Measurements from ENCODE around the gene HOMER2. TPM values are rescaled to one million over a fixed set of nuclear protein-coding genes. Genes with fewer than 3 reads are reported as not detected.
"Not testable (repeated sequence)": the region's sequence is repeated elsewhere in the genome, so short reads cannot be mapped to it uniquely, and the experiment has no call there.

HOMER2 gene
- total and polyA plus RNA-seq, 10 donors = 2.1 to 24.3 (median 11.7) TPM

- Histone ChIP-seq H3K36me3 (no peaks in the 10 kb centered on the region), H3K27me3 (replicated peaks in 1 of 7) (peaks cover 0 to 6% (median 0%) of the 10 kb centered on the region in 7 donors), H3K4me1 (peaks cover 0 to 15% (median 0%) of the 10 kb centered on the region in 6 donors), H3K27ac (no peak overlapping the region), H3K4me3 (no peak overlapping the region), H3K9me3 (no peaks in the 10 kb centered on the region)
- WGBS, 5 donors = 52 to 71% (median 55%) methylated on average over 5 of the region's 5 CpGs
- TF ChIP-seq POLR2AphosphoS5 (IDR thresholded peaks at IDR 0.05) = no peak
- no peak for TF ChIP-seq CTCF (IDR thresholded peaks at IDR 0.05 in 8 of 11, conservative IDR thresholded peaks at IDR 0.05 in 3 of 11)
- TF ChIP-seq POLR2A (IDR thresholded peaks at IDR 0.05) = no peak
- intact Hi-C loops (cut with DNase I; ENCODE audit: low total_unique reads) = no loop called here
- no peak for DNase-seq
Measured at GRCh38 chr15:82944821-82945220, 7.7 kb downstream of the HOMER2 start.

- DNase-seq = no peak
- intact Hi-C loops (cut with DNase I; ENCODE audit: low total_unique reads) = no loop called here
- H3K36me3 ChIP-seq = no peaks in the 10 kb centered on the region
- H3K27ac ChIP-seq = no peak overlapping the region
- TF ChIP-seq POLR2AphosphoS5 (IDR thresholded peaks at IDR 0.05) = no peak
- no peak overlapping the region for H3K4me3 ChIP-seq
- no peaks in the 10 kb centered on the region for H3K27me3 ChIP-seq (replicated peaks in 1 of 7)
- WGBS, 5 donors = 84 to 93% (median 87%) methylated on average over 5 of the region's 5 CpGs
- peaks cover 0 to 15% (median 0%) of the 10 kb centered on the region in 6 donors for H3K4me1 ChIP-seq
- no peaks in the 10 kb centered on the region for H3K9me3 ChIP-seq
Measured at GRCh38 chr15:82944056-82944455, 8.5 kb downstream of the HOMER2 start.

GRCh38 chr15:82943176-82943575 lies 9.3 kb downstream of the HOMER2 start:
- Histone ChIP-seq H3K4me3 (no peak overlapping the region), H3K36me3 (no peaks in the 10 kb centered on the region), H3K27ac (no peak overlapping the region), H3K27me3 (replicated peaks in 1 of 7) (no peaks in the 10 kb centered on the region), H3K9me3 (no peaks in the 10 kb centered on the region), H3K4me1 (peaks cover 0 to 15% (median 0%) of the 10 kb centered on the region in 6 donors)
- DNase-seq = peak; percentile 9
- TF ChIP-seq CTCF (IDR thresholded peaks at IDR 0.05 in 8 of 11, conservative IDR thresholded peaks at IDR 0.05 in 3 of 11) (no peak), POLR2AphosphoS5 (IDR thresholded peaks at IDR 0.05) (no peak), POLR2A (IDR thresholded peaks at IDR 0.05) (no peak)
- 70 to 88% (median 85%) methylated on average over 3 of the region's 3 CpGs for WGBS, 5 donors
- intact Hi-C loops (cut with DNase I; ENCODE audit: low total_unique reads) = no loop called here

- H3K27me3 ChIP-seq (replicated peaks in 1 of 7) = no peaks in the 10 kb centered on the region
- no peak overlapping the region for H3K4me3 ChIP-seq
- TF ChIP-seq CTCF (IDR thresholded peaks at IDR 0.05 in 8 of 11, conservative IDR thresholded peaks at IDR 0.05 in 3 of 11) = no peak
- TF ChIP-seq POLR2AphosphoS5 (IDR thresholded peaks at IDR 0.05) = no peak
- TF ChIP-seq POLR2A (IDR thresholded peaks at IDR 0.05) = no peak
- H3K27ac ChIP-seq = no peak overlapping the region
- no peaks in the 10 kb centered on the region for H3K36me3 ChIP-seq
- H3K9me3 ChIP-seq = no peaks in the 10 kb centered on the region
- intact Hi-C loops (cut with DNase I; ENCODE audit: low total_unique reads) = no loop called here
- peak; percentile 10 for DNase-seq
- H3K4me1 ChIP-seq = peaks cover 0 to 15% (median 0%) of the 10 kb centered on the region in 6 donors
- 78 to 91% (median 89%) methylated on average over 8 of the region's 8 CpGs for WGBS, 5 donors
Measured at GRCh38 chr15:82942691-82943090, 9.8 kb downstream of the HOMER2 start.

GRCh38 chr15:82939678-82940077 lies 12.8 kb downstream of the HOMER2 start:
- H3K27ac ChIP-seq; H3K9me3 ChIP-seq; DNase-seq; H3K36me3 ChIP-seq; H3K4me3 ChIP-seq; H3K4me1 ChIP-seq; intact Hi-C loops (cut with DNase I; ENCODE audit: low total_unique reads); H3K27me3 ChIP-seq (replicated peaks in 1 of 7): not testable (repeated sequence)
- 91 to 96% (median 96%) methylated on average over 6 of the region's 6 CpGs for WGBS, 5 donors
